Activated naive CD8-positive, alpha-beta T cell treated with anti-CD3 and anti-CD28 coated beads, Interleukin-2, amount 10 ng/mL, durations not matched to agents 7 days and 5 days (primary cell): ENCODE results near the gene LAMP5. TPM values are rescaled to one million over a fixed set of nuclear protein-coding genes. Genes with fewer than 3 reads are reported as not detected.

Experiments
- ATAC-seq: fragments of 150-1000 bp; cut with Tn5 transposase; one replicate; pipeline ENCODE4 v1.10.0; 2021; ENCODE audit warnings: low read depth, moderate library complexity
- POLR2A ChIA-PET: fragments of 350-600 bp; sonication (Branson Sonifier 250); formaldehyde crosslinking; loops from one replicate; lab custom pipeline; 2021; ENCODE audit warnings: antibody characterized with exemption; lab: Charles Lee
- DNase-seq: peaks from one replicate; pipeline ENCODE4 v3.0.0; 2021
- H3K27ac Mint-ChIP-seq: one replicate; pipeline ENCODE4 v1.8.0; 2022; ENCODE audit warnings: mild to moderate bottlenecking, mixed read lengths
- H3K27me3 Mint-ChIP-seq: one replicate; pipeline ENCODE4 v1.8.0; 2022; ENCODE audit warnings: mild to moderate bottlenecking, moderate library complexity, mixed read lengths
- H3K36me3 Mint-ChIP-seq: one replicate; pipeline ENCODE4 v1.8.0; 2021; ENCODE audit warnings: mild to moderate bottlenecking, mixed read lengths
- H3K4me1 Mint-ChIP-seq: one replicate; pipeline ENCODE4 v1.8.0; 2021; ENCODE audit warnings: mixed read lengths
- H3K4me3 Mint-ChIP-seq: one replicate; pipeline ENCODE4 v1.8.0; 2022; ENCODE audit warnings: mild to moderate bottlenecking, moderate library complexity, mixed read lengths
- H3K9me3 Mint-ChIP-seq: one replicate; pipeline ENCODE4 v1.8.0; 2021; ENCODE audit warnings: mixed read lengths
- total RNA-seq, 2 experiments: library from RNA; stranded (reverse); gene quantifications; one replicate each; pipeline ENCODE4 v1.2.3, GENCODE V29; 2021

The LAMP5 gene
- total RNA-seq, 2 experiments from 2014 or later = not detected

GRCh38 chr20:9490631-9491030 is 23.8 kb upstream of the LAMP5 start:
- POLR2A ChIA-PET = no interaction called here
- H3K4me1 Mint-ChIP-seq = no peaks in the 10 kb centered on the region
- no peak for DNase-seq

GRCh38 chr20:9491324-9491723 is 23.1 kb upstream of the LAMP5 start:
- Mint-ChIP-seq H3K27me3 (no peaks in the 10 kb centered on the region), H3K9me3 (peaks cover 3% of the 10 kb centered on the region), H3K4me1 (no peaks in the 10 kb centered on the region), H3K27ac (no peak overlapping the region), H3K36me3 (no peaks in the 10 kb centered on the region), H3K4me3 (no peak overlapping the region)
- POLR2A ChIA-PET = no interaction called here
- no peak for DNase-seq
- ATAC-seq = no peak

More at GRCh38 chr20:9490631-9491030, 23.8 kb upstream of the LAMP5 start:
- no peaks in the 10 kb centered on the region for H3K27me3 Mint-ChIP-seq
- H3K27ac Mint-ChIP-seq = no peak overlapping the region
- no peaks in the 10 kb centered on the region for H3K9me3 Mint-ChIP-seq
- no peak for ATAC-seq
- no peak overlapping the region for H3K4me3 Mint-ChIP-seq
- no peaks in the 10 kb centered on the region for H3K36me3 Mint-ChIP-seq

DNA sequence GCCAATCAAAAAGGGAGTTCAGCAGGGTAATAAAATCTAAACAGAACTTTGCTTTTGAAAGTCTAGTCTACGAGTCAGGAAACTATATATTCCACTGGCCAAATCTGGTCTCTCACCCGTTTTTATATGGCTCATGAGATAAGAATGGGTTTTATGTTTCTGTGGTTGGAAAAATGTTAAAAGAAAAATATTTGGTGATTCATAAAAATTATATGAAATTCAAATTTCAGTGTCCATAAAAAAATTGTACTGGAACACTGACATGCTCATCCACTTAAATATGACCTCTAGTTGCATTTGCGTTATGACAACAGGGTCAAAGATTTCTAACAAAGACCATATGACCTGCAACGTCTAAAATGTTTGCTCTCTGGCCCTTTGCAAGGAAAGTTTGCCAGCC is 22.3 kb upstream of the LAMP5 start:
- ATAC-seq (no peak), DNase-seq (no peak)
- Mint-ChIP-seq H3K4me3 (no peak overlapping the region), H3K36me3 (no peaks in the 10 kb centered on the region), H3K27ac (no peak overlapping the region), H3K9me3 (peaks cover 3% of the 10 kb centered on the region), H3K27me3 (no peaks in the 10 kb centered on the region), H3K4me1 (no peaks in the 10 kb centered on the region)
- POLR2A ChIA-PET = no interaction called here

DNA sequence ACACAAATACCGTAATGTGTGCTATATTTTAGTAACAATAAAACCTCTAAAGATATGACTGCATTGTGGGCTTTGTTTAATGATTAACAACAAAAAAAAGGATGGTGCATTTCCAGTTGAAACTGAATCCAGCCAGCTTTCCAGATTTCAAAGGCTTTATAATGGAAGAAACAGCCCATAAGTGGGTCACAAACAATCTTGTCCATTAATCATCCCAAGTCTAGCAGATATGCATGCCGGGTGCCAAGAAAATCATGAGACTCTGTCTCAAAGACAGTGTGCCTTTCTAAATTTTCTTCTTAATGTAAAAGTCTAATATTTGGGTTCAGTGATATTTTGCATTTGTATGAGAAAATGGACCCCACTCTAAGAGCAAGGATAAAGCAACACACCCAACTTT is 20.6 kb upstream of the LAMP5 start:
- POLR2A ChIA-PET = no interaction called here
- no peak for ATAC-seq
- H3K9me3 Mint-ChIP-seq = peaks cover 3% of the 10 kb centered on the region
- DNase-seq = no peak
- H3K4me3 Mint-ChIP-seq = no peak overlapping the region
- H3K4me1 Mint-ChIP-seq = no peaks in the 10 kb centered on the region
- H3K27me3 Mint-ChIP-seq = no peaks in the 10 kb centered on the region
- no peak overlapping the region for H3K27ac Mint-ChIP-seq
- no peaks in the 10 kb centered on the region for H3K36me3 Mint-ChIP-seq

DNA sequence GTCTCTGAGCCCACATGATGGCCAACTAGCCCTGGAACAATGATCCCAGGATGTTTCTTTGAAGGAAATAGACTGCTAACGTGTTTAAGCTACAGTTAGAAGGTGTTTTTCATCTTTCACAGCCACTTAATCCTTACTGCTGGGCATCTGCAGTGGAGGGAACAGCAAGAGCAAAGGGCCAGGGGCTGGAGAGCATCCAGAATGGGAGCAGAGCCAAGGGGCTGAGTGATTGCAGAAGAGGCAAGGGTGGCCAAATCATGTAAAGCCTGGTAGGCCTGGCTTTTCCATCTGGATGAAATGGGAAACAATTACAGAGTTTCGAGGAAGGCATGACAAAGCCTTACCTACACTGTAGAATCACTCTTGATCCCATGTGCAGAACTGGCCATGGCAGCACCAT is 18.7 kb upstream of the LAMP5 start:
- POLR2A ChIA-PET = no interaction called here
- no peaks in the 10 kb centered on the region for H3K27me3 Mint-ChIP-seq
- ATAC-seq (no peak), DNase-seq (no peak)
- H3K4me3 Mint-ChIP-seq = no peak overlapping the region
- no peaks in the 10 kb centered on the region for H3K4me1 Mint-ChIP-seq
- H3K9me3 Mint-ChIP-seq = peaks cover 3% of the 10 kb centered on the region
- no peaks in the 10 kb centered on the region for H3K36me3 Mint-ChIP-seq
- no peak overlapping the region for H3K27ac Mint-ChIP-seq

- Mint-ChIP-seq H3K9me3 (peaks cover 3% of the 10 kb centered on the region), H3K27ac (no peak overlapping the region), H3K27me3 (no peaks in the 10 kb centered on the region), H3K36me3 (no peaks in the 10 kb centered on the region), H3K4me1 (no peaks in the 10 kb centered on the region), H3K4me3 (no peak overlapping the region)
- POLR2A ChIA-PET = no interaction called here
- DNase-seq = no peak
- no peak for ATAC-seq
These were observed 18.2 kb upstream of the LAMP5 start for GRCh38 chr20:9496155-9496554.

- DNase-seq (no peak), ATAC-seq (no peak)
- Mint-ChIP-seq H3K9me3 (peaks cover 3% of the 10 kb centered on the region), H3K36me3 (no peaks in the 10 kb centered on the region), H3K4me1 (no peaks in the 10 kb centered on the region), H3K27ac (no peak overlapping the region), H3K27me3 (no peaks in the 10 kb centered on the region), H3K4me3 (no peak overlapping the region)
- POLR2A ChIA-PET = no interaction called here
These were observed 16.1 kb upstream of the LAMP5 start for GRCh38 chr20:9498322-9498721.

- no peak overlapping the region for H3K27ac Mint-ChIP-seq
- H3K27me3 Mint-ChIP-seq = no peaks in the 10 kb centered on the region
- ATAC-seq (no peak), DNase-seq (no peak)
- peaks cover 3% of the 10 kb centered on the region for H3K9me3 Mint-ChIP-seq
- no peaks in the 10 kb centered on the region for H3K4me1 Mint-ChIP-seq
- no peak overlapping the region for H3K4me3 Mint-ChIP-seq
- no peaks in the 10 kb centered on the region for H3K36me3 Mint-ChIP-seq
- POLR2A ChIA-PET = no interaction called here
These were observed 15.1 kb upstream of the LAMP5 start for GRCh38 chr20:9499126-9499899.

GRCh38 chr20:9500121-9500520 is 14.3 kb upstream of the LAMP5 start:
- no peaks in the 10 kb centered on the region for H3K36me3 Mint-ChIP-seq
- peaks cover 3% of the 10 kb centered on the region for H3K9me3 Mint-ChIP-seq
- H3K4me1 Mint-ChIP-seq = no peaks in the 10 kb centered on the region
- POLR2A ChIA-PET = no interaction called here
- ATAC-seq (no peak), DNase-seq (no peak)
- no peak overlapping the region for H3K4me3 Mint-ChIP-seq
- H3K27me3 Mint-ChIP-seq = no peaks in the 10 kb centered on the region
- H3K27ac Mint-ChIP-seq = no peak overlapping the region

DNA sequence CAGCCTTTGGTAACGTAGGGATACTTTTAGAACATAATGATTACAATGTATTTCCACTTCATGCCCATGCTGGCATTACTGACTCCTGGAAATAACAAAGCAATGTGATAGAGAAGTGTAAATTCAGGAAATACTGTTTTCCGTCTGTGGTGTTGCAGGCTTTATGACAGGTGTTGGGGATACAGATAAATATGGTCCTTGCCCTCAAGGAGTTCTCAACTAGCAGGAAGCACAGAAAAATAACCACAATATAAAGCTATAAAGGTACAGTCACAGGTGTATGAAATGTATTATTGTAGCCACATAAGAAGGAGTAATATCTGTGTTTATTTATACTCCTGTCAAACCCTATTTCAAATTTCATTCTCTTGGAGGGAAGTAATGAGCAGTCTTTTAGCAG is 12.9 kb upstream of the LAMP5 start:
- ATAC-seq (no peak), DNase-seq (no peak)
- Mint-ChIP-seq H3K36me3 (no peaks in the 10 kb centered on the region), H3K9me3 (no peaks in the 10 kb centered on the region), H3K27me3 (peaks cover 2% of the 10 kb centered on the region), H3K27ac (no peak overlapping the region), H3K4me3 (no peak overlapping the region), H3K4me1 (no peaks in the 10 kb centered on the region)
- POLR2A ChIA-PET = no interaction called here

DNA sequence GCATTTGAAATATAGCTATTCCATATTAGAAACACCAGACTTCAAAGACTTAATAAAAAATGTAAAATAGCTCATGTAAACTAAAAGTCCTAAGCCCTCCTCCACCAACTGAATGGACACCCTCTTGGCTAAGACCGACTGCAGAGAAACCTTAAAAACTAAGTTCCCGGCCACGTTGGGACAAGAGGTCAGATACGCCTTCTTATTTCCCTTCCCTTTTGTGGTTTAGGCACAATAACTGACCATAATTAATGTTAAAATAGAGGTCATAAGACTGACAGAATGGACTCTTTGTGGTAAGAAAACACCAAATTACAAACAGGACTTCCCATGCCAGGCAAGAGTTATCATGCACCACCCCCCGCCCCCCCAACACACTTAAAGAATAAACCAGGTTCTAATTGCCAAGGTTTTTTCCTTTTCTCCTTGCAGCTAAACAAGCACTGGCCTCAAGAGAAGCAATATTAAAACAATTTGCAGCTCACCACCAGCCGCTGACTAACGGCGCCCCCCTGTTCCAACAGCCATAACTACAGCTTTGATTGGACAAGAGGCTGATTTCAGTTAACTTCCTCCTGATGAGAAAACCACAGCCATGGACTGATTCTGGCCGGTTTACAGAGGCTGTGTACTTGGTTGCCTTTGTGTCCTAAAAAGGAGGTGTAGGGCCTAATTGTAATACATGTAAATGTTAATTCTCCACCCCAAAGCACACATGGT is 10.7 kb upstream of the LAMP5 start:
- POLR2A ChIA-PET = no interaction called here
- Mint-ChIP-seq H3K4me1 (no peaks in the 10 kb centered on the region), H3K9me3 (no peaks in the 10 kb centered on the region), H3K27ac (no peak overlapping the region), H3K36me3 (no peaks in the 10 kb centered on the region), H3K27me3 (peaks cover 22% of the 10 kb centered on the region), H3K4me3 (no peak overlapping the region)
- DNase-seq (no peak), ATAC-seq (no peak)

GRCh38 chr20:9506280-9506821 is 8.0 kb upstream of the LAMP5 start:
- H3K4me3 Mint-ChIP-seq = no peak overlapping the region
- no peak overlapping the region for H3K27ac Mint-ChIP-seq
- DNase-seq (no peak), ATAC-seq (no peak)
- peaks cover 1% of the 10 kb centered on the region for H3K36me3 Mint-ChIP-seq
- POLR2A ChIA-PET = no interaction called here
- peaks cover 44% of the 10 kb centered on the region for H3K27me3 Mint-ChIP-seq
- no peaks in the 10 kb centered on the region for H3K9me3 Mint-ChIP-seq
- no peaks in the 10 kb centered on the region for H3K4me1 Mint-ChIP-seq

GRCh38 chr20:9506964-9507369 is 7.4 kb upstream of the LAMP5 start:
- H3K27ac Mint-ChIP-seq = no peak overlapping the region
- H3K27me3 Mint-ChIP-seq = peaks cover 49% of the 10 kb centered on the region
- DNase-seq = no peak
- peaks cover 1% of the 10 kb centered on the region for H3K36me3 Mint-ChIP-seq
- no peaks in the 10 kb centered on the region for H3K4me1 Mint-ChIP-seq
- H3K4me3 Mint-ChIP-seq = no peak overlapping the region
- no peaks in the 10 kb centered on the region for H3K9me3 Mint-ChIP-seq
- ATAC-seq = no peak
- POLR2A ChIA-PET = no interaction called here
